ENCODE measurements around the gene CDKN1A. TPM values are rescaled to one million over a fixed set of nuclear protein-coding genes. Genes with fewer than 3 reads are reported as not detected.
A peak's percentile ranks its signal among the peaks of the same experiment; 100 is the strongest.

CDKN1A gene
- total and polyA plus RNA-seq, 9 of the 15 experiments (the other 6 are each of a cell fraction or from before 2014, with no cell fraction given): 0.25 to 8.1 (median 5.1) TPM

DNA sequence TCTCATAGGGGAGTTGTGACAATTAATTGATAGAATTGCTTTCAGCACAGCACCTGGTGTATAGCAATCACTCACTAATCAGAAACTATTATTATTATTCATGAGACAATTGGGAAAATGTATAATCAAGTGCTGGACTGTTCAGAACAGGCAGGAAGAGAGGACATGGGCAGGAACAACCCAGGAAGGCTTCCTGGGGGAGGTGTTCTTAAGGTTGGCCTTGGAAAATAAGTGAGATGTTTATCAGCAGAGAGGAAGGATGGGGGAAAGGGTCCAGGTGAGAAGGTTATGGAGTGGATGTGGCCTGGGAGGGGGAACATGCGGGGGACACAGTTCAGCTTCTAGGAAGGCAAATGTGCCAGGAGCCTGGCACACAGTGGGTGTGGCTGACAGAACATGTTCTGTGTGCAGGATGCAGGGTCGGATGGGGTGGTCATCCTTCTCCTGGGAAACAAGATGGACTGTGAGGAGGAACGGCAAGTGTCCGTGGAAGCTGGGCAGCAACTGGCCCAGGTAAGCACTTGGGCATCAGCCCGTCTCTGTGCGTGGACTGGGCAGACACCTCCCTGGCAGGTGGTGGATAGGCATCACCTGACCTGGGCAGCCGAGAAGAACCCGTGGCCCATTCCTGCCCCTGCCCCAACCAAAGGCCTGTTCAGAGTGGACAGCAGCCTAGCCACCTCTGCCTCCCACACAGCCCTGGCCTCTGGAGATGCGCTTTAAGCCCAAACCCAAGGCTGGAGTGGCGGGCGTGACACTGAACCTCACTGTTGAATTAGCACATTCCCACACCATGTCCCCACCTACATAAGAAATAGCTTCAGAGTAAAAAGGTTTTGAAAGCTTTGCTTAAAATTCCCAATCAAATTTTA is 50.0 kb downstream of the CDKN1A start (continued):
- TF ChIP-seq, protein P1, sequence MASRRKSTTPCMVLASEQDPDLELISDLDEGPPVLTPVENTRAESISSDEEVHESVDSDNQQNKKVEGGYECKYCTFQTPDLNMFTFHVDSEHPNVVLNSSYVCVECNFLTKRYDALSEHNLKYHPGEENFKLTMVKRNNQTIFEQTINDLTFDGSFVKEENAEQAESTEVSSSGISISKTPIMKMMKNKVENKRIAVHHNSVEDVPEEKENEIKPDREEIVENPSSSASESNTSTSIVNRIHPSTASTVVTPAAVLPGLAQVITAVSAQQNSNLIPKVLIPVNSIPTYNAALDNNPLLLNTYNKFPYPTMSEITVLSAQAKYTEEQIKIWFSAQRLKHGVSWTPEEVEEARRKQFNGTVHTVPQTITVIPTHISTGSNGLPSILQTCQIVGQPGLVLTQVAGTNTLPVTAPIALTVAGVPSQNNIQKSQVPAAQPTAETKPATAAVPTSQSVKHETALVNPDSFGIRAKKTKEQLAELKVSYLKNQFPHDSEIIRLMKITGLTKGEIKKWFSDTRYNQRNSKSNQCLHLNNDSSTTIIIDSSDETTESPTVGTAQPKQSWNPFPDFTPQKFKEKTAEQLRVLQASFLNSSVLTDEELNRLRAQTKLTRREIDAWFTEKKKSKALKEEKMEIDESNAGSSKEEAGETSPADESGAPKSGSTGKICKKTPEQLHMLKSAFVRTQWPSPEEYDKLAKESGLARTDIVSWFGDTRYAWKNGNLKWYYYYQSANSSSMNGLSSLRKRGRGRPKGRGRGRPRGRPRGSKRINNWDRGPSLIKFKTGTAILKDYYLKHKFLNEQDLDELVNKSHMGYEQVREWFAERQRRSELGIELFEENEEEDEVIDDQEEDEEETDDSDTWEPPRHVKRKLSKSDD (conservative IDR thresholded peaks at IDR 0.05; ENCODE audit: low read length): no peak
- no peak for TF ChIP-seq ELF1 (tag; IDR thresholded peaks at IDR 0.05)
- no peak for TF ChIP-seq ZNF217 (CRISPR knock-in tag; IDR thresholded peaks at IDR 0.05)
- no peak for TF ChIP-seq ESRRA (IDR thresholded peaks at IDR 0.05; ENCODE audit: borderline replicate concordance, low read depth)
- no peak for TF ChIP-seq ZEB2 (IDR thresholded peaks at IDR 0.05)
- TF ChIP-seq SMAD1 (IDR thresholded peaks at IDR 0.05; ENCODE audit: low read depth, low read length, partially characterized antibody): no peak
- TF ChIP-seq, protein P2, sequence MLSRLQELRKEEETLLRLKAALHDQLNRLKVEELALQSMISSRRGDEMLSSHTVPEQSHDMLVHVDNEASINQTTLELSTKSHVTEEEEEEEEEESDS (CRISPR knock-in tag; IDR thresholded peaks at IDR 0.05): no peak
- TF ChIP-seq ZFP30 (CRISPR knock-in tag; IDR thresholded peaks at IDR 0.05; ENCODE audit: borderline replicate concordance): no peak
- no peak for TF ChIP-seq CREM (IDR thresholded peaks at IDR 0.05; ENCODE audit: low read depth)
- TF ChIP-seq ZNF143 (CRISPR knock-in tag; IDR thresholded peaks at IDR 0.05): no peak
- TF ChIP-seq POLR3A (IDR thresholded peaks at IDR 0.05; ENCODE audit: borderline replicate concordance, extremely low read depth, insufficient read depth, insufficient read length): no peak
- TF ChIP-seq KAT7 (CRISPR knock-in tag; IDR thresholded peaks at IDR 0.05; ENCODE audit: borderline replicate concordance): no peak
- TF ChIP-seq CEBPG (CRISPR knock-in tag; IDR thresholded peaks at IDR 0.05): 0 out of 2 replicates have a peak, but pooled peaks have one; percentile 8
- TF ChIP-seq CEBPG (tag; conservative IDR thresholded peaks at IDR 0.05 in 1 of 2, IDR thresholded peaks at IDR 0.05 in 1 of 2): no peak
- TF ChIP-seq JUND (IDR thresholded peaks at IDR 0.05; ENCODE audit: borderline replicate concordance, low read depth, low read length): no peak
- TF ChIP-seq JUND (tag; IDR thresholded peaks at IDR 0.05; ENCODE audit: borderline replicate concordance, low read depth, low read length): no peak
- TF ChIP-seq MEF2A (IDR thresholded peaks at IDR 0.05; ENCODE audit: control insufficient read depth, low read depth, low read length): no peak
- peak; percentile 80 for TF ChIP-seq BCOR (IDR thresholded peaks at IDR 0.05)
- no peak for TF ChIP-seq ZNF584 (CRISPR knock-in tag; IDR thresholded peaks at IDR 0.05; ENCODE audit: low read depth)
- TF ChIP-seq CHD4 (IDR thresholded peaks at IDR 0.05; ENCODE audit: insufficient read depth, insufficient replicate concordance, low read depth, low read length, poor library complexity, severe bottlenecking): no peak
- no peak for TF ChIP-seq ZNF41 (CRISPR knock-in tag; conservative IDR thresholded peaks at IDR 0.05)
- TF ChIP-seq, protein P3, sequence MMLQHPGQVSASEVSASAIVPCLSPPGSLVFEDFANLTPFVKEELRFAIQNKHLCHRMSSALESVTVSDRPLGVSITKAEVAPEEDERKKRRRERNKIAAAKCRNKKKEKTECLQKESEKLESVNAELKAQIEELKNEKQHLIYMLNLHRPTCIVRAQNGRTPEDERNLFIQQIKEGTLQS (IDR thresholded peaks at IDR 0.05): no peak
- TF ChIP-seq, protein P3 (CRISPR knock-in tag; conservative IDR thresholded peaks at IDR 0.05): no peak

All from K562 (cell line).